ENCODE measurements around the gene TMEM141.

GRCh38 chr9:136748666-136749611 lies 42.2 kb upstream of the TMEM141 start:
- TF ChIP-seq CTCF (IDR thresholded peaks at IDR 0.05) (no peak), POLR2A (IDR thresholded peaks at IDR 0.05) (no peak)
